IMR-90 (cell line): ENCODE measurements around the gene FAM181B. TPM values are rescaled to one million over a fixed set of nuclear protein-coding genes. Genes with fewer than 3 reads are reported as not detected.

Experiments
- ATAC-seq: fragments of 200-7000 bp; cut with Tn5 transposase; 2 replicates; pipeline ENCODE4 v1.9.1; 2020; ENCODE audit warnings: low read depth, mild to moderate bottlenecking, moderate library complexity
- BruUV-seq: library from RNA; stranded (reverse); fragments of 400-500 nt; replicated peaks from 2 replicates; lab custom pipeline; 2021; lab: Mats Ljungman, UMichigan
- CTCF ChIA-PET: fragments of 300-600 bp; formaldehyde crosslinking; extraction: SDS; loops from one replicate; lab custom pipeline; 2021; ENCODE audit warnings: antibody characterized with exemption; lab: Yijun Ruan, JAX
- POLR2A ChIA-PET: fragments of 300-600 bp; sonication (Branson Sonifier 250); formaldehyde crosslinking; loops from one replicate; lab custom pipeline; 2022; ENCODE audit warnings: antibody characterized with exemption; ENCODE audit not compliant: unreplicated experiment; lab: Charles Lee
- DNase-seq: peaks from one replicate; pipeline ENCODE4 v3.0.0; 2013
- H2AFZ ChIP-seq: replicated peaks from 2 replicates; pipeline ENCODE3; 2013; ENCODE audit warnings: low read length, mild to moderate bottlenecking; ENCODE audit not compliant: poor library complexity
- H2AK5ac ChIP-seq: 2 replicates; pipeline ENCODE4 v1.6.1; 2013; ENCODE audit warnings: low read depth, low read length, inconsistent platforms
- H2AK9ac ChIP-seq: replicated peaks from 2 replicates; pipeline ENCODE3; 2013; ENCODE audit warnings: mild to moderate bottlenecking, low read depth, low read length, moderate library complexity; ENCODE audit not compliant: poor library complexity
- H2BK120ac ChIP-seq: 2 replicates; pipeline ENCODE4 v1.6.1; 2013; ENCODE audit warnings: low read depth, low read length, inconsistent platforms
- H2BK15ac ChIP-seq: 3 replicates; pipeline ENCODE4 v1.6.1; 2013; ENCODE audit warnings: low read depth, low read length, inconsistent platforms
- H2BK20ac ChIP-seq: 2 replicates; pipeline ENCODE4 v1.6.1; 2013; ENCODE audit warnings: low read depth, mild to moderate bottlenecking, inconsistent platforms, low read length, moderate library complexity
- H2BK5ac ChIP-seq: 2 replicates; pipeline ENCODE4 v1.6.1; 2013; ENCODE audit warnings: mild to moderate bottlenecking, low read depth, low read length, inconsistent platforms; ENCODE audit not compliant: poor library complexity, severe bottlenecking
- H3K14ac ChIP-seq: replicated peaks from 2 replicates; pipeline ENCODE4 v1.6.1; 2013; ENCODE audit warnings: low read depth, low read length, inconsistent platforms
- H3K18ac ChIP-seq: 2 replicates; pipeline ENCODE4 v1.6.1; 2013; ENCODE audit warnings: low read depth, low read length, control low read depth
- H3K23ac ChIP-seq: 2 replicates; pipeline ENCODE4 v1.6.1; 2013; ENCODE audit warnings: low read depth, low read length, inconsistent platforms
- H3K27ac ChIP-seq: 2 replicates; pipeline ENCODE4 v1.5.1; 2013; ENCODE audit warnings: mild to moderate bottlenecking, control low read depth, low read length; ENCODE audit not compliant: insufficient read depth
- H3K27me3 ChIP-seq: 2 replicates; pipeline ENCODE4 v1.6.1; 2013; ENCODE audit warnings: low read length; ENCODE audit not compliant: control insufficient read depth, insufficient read depth
- H3K36me3 ChIP-seq: 2 replicates; pipeline ENCODE4 v1.6.1; 2013; ENCODE audit warnings: low read length, mixed read lengths; ENCODE audit not compliant: control insufficient read depth, insufficient read depth
- H3K4ac ChIP-seq: 2 replicates; pipeline ENCODE4 v1.6.1; 2013; ENCODE audit warnings: low read depth, low read length, inconsistent platforms
- H3K4me1 ChIP-seq: 2 replicates; pipeline ENCODE4 v1.6.1; 2013; ENCODE audit warnings: low read length, mixed read lengths; ENCODE audit not compliant: control insufficient read depth, insufficient read depth
- H3K4me2 ChIP-seq: 2 replicates; pipeline ENCODE4 v1.6.1; 2013; ENCODE audit warnings: low read depth, mild to moderate bottlenecking, control low read depth, low read length, moderate library complexity
- H3K4me3 ChIP-seq: 2 replicates; pipeline ENCODE4 v1.5.1; 2013; ENCODE audit warnings: low read depth, mild to moderate bottlenecking, control low read depth, low read length, moderate library complexity; ENCODE audit not compliant: insufficient read depth
- H3K56ac ChIP-seq: 2 replicates; pipeline ENCODE4 v1.6.1; 2013; ENCODE audit warnings: low read length, inconsistent platforms; ENCODE audit not compliant: insufficient read depth; ENCODE audit errors: extremely low read depth
- H3K79me1 ChIP-seq, 2 experiments: 2 replicates each; pipeline ENCODE4 v1.6.1; 2013; ENCODE audit warnings: low read length in 2 of 2, inconsistent platforms in 1 of 2, low read depth in 1 of 2
- H3K9ac ChIP-seq: 2 replicates; pipeline ENCODE4 v1.6.1; 2013; ENCODE audit warnings: low read depth, low read length, control low read depth
- H3K9me1 ChIP-seq: 2 replicates; pipeline ENCODE4 v1.6.1; 2013; ENCODE audit warnings: low read length, inconsistent platforms; ENCODE audit not compliant: insufficient read depth
- H3K9me3 ChIP-seq: 2 replicates; pipeline ENCODE4 v1.6.1; 2013; ENCODE audit warnings: low read length; ENCODE audit not compliant: control insufficient read depth, insufficient read depth
- H4K20me1 ChIP-seq: 2 replicates; pipeline ENCODE4 v1.6.1; 2013; ENCODE audit warnings: low read length, inconsistent platforms; ENCODE audit not compliant: insufficient read depth
- H4K5ac ChIP-seq: 2 replicates; pipeline ENCODE4 v1.6.1; 2013; ENCODE audit warnings: mild to moderate bottlenecking, low read depth, low read length, control low read depth
- H4K8ac ChIP-seq, 2 experiments: 2 replicates each; pipeline ENCODE4 v1.6.1; 2013; ENCODE audit warnings: low read depth in 2 of 2, low read length in 2 of 2, control low read depth in 1 of 2, inconsistent platforms in 1 of 2
- H4K91ac ChIP-seq: 2 replicates; pipeline ENCODE4 v1.6.1; 2013; ENCODE audit warnings: low read depth, low read length, inconsistent platforms; ENCODE audit not compliant: insufficient read depth
- BHLHE40 ChIP-seq: fragments of 150-350 bp; IDR thresholded peaks from 2 replicates; pipeline ENCODE4 v1.6.1; 2016; ENCODE audit warnings: mild to moderate bottlenecking, low read depth, low read length
- ELK1 ChIP-seq: fragments of 150-350 bp; IDR thresholded peaks from 2 replicates; pipeline ENCODE4 v1.6.1; 2016; ENCODE audit warnings: low read depth, mild to moderate bottlenecking, low read length, moderate library complexity, borderline replicate concordance
- POLR2A ChIP-seq: IDR thresholded peaks from 2 replicates; pipeline ENCODE4 v1.6.1; 2012; ENCODE audit warnings: mild to moderate bottlenecking, low read depth, low read length
- RCOR1 ChIP-seq: IDR thresholded peaks from 2 replicates; pipeline ENCODE4 v1.6.1; 2012; ENCODE audit warnings: mild to moderate bottlenecking, low read length, improper control_type of control experiment; ENCODE audit not compliant: insufficient replicate concordance
- WGBS, 2 experiments: methylation state at CpG; one replicate each; pipeline versions ENCODE4 v1.1.5 to v1.1.7; 2013; ENCODE audit warnings: missing lambda C conversion rate in 2 of 2; ENCODE audit not compliant: insufficient read length in 1 of 2; ENCODE audit errors: extremely low coverage in 2 of 2; 5-methylcytosine and 5-hydroxymethylcytosine counted together
- dilution Hi-C: fragments of 300-500 bp; cut with HindIII; formaldehyde crosslinking; loops from one replicate; pipeline ENCODE4 v1.14.3; 2018; ENCODE audit warnings: low sequenced_read_pairs; ENCODE audit not compliant: unreplicated experiment
- in situ Hi-C: fragments of 300-500 bp; cut with MboI; formaldehyde crosslinking; loops from 3 replicates; pipeline ENCODE4 v1.14.3; 2019; ENCODE audit warnings: low sequenced_read_pairs, inconsistent platforms, mixed read lengths
- intact Hi-C: fragments of 100-400 bp; cut with micrococcal nuclease; formaldehyde crosslinking; loops from 2 replicates; pipeline ENCODE4 v1.10.0; 2022
- polyA plus RNA-seq, 3 experiments: library from polyadenylated mRNA; depleted of rRNA; stranded (reverse); fragments of >200 nt; gene quantifications; 2 replicates each; pipeline ENCODE4 v1.2.3, GENCODE V29; 2012; ENCODE audit warnings: low replicate concordance in 1 of 3
- total RNA-seq: library from RNA; depleted of rRNA; stranded (reverse); fragments of >200 nt; gene quantifications from 2 replicates; pipeline ENCODE4 v1.2.3, GENCODE V29; 2012

The FAM181B gene
- total and polyA plus RNA-seq, 2 of the 4 experiments (the other 2 are of a cell fraction): not detected

GRCh38 chr11:82759649-82760048, 26.0 kb upstream of the FAM181B start:
- Histone ChIP-seq H3K9me1 (no peaks in the 10 kb centered on the region), H3K79me1 (no peaks in the 10 kb centered on the region), H3K27ac (no peak overlapping the region), H3K4me3 (no peak overlapping the region), H3K4ac (no peak overlapping the region), H2AK5ac (no peak overlapping the region), H2BK120ac (no peak overlapping the region), H3K9me3 (no peaks in the 10 kb centered on the region), H4K5ac (no peak overlapping the region), H3K18ac (no peak overlapping the region), H4K8ac (no peak overlapping the region), H2BK20ac (no peak overlapping the region), H3K4me2 (no peak overlapping the region), H3K27me3 (peaks cover 5% of the 10 kb centered on the region; the same call in 1 of the 2 replicates), H3K56ac (no peak overlapping the region), H3K14ac (no peak overlapping the region), H3K23ac (no peak overlapping the region), H2AK9ac (no peak overlapping the region), H2BK5ac (no peak overlapping the region), H2AFZ (no peak overlapping the region), H3K4me1 (no peaks in the 10 kb centered on the region), H2BK15ac (no peak overlapping the region), H4K20me1 (no peaks in the 10 kb centered on the region), H3K36me3 (no peaks in the 10 kb centered on the region), H3K9ac (no peak overlapping the region), H4K91ac (no peak overlapping the region)
- ChIA-PET CTCF (interaction anchor here (0.6 kb wide), 1 partner anchor 108 kb away, joined by 3 read pairs; no protein-coding TSS in a partner anchor), POLR2A (no interaction called here)
- dilution Hi-C loops (no loop called here), in situ Hi-C loops (no loop called here), intact Hi-C loops (no loop called here)
- no peak for ATAC-seq
- DNase-seq: no peak
- BruUV-seq: no TSS peak
- TF ChIP-seq ELK1: no peak
- no peak for TF ChIP-seq BHLHE40
- TF ChIP-seq RCOR1: no peak
- TF ChIP-seq POLR2A: no peak
- WGBS, 2 experiments: no CpG with 5 or more reads among the region's 3 CpGs
